ENCODE results near the gene EVI5L.

The EVI5L gene

DNA sequence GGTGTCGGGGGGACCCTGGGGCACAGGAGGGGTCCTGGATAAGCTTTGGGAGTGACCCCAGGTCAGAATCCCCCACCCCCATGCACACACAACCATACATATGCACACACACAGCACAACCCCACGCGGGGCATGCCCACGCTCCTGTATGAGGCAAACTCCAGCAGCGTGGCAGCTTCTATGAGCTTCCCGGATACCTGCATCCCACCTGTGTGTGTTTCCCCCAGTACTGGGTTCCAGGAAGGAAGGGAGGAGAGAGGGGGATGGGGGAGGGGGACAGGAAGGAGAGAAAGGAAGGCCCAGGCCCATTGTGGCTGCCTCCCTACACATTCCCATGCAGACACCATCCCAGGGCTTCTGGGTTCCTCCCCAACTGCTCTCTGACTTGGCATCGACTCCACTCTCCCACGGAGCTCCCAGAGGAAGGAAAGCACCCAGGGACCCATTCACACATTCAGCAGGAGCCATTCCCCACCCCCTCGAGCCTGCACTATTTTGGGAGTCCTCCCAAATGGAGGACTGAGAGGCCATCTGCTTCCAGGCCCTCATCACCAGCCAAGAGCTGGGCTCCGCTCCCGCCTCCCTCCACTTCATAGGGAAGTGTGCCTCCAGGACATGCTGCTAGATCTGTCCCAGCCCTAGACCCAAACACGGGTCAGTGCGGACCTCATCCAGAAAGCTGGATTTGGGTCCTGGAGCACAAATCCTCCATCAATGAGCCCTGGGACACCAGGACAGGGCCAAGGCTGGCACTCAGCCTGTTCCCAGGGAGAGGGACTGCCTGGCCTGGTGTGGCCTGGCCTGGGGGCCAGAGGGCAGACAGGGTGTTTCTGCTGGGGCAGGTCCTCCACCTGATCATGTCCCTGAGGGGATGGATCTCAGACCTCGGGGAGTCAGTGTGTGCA lies 30.9 kb downstream of the EVI5L start:
- no peak for DNase-seq (ENCODE audit: low read depth in 2 of 2)

DNA sequence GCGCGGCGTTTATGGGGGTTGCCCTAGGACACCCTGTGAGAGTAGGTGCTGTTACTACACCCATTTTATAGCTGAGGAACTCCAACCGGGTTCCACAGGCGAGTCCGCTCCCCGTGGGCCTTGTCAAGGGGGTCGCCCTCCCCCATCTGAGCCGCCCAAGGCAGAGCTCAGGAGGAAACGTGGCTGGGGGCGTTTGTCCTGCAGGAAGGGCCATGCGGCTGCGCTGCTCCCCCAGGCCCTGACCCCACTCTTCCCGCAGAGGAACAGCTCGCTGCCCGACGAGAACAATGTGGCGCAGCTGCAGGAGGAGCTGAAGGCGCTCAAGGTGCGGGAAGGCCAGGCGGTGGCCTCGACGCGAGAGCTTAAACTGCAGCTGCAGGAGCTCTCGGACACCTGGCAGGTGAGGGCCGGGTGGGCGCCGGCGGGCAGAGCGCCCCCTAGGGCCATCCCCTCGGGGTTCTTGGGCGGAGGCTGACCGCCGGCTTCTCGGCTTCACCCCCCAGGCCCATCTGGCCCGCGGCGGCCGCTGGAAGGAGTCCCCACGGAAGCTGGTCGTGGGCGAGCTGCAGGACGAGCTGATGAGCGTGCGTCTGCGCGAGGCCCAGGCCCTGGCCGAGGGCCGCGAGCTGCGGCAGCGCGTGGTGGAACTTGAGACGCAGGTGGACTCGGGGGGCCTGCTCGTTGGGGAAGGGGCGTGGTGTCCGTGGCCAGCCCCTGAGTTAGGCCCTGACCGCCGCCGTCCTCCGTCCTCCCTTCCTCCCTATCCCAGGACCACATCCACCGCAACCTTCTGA lies 31.8 kb downstream of the EVI5L start:
- no peak for DNase-seq (ENCODE audit: low read depth in 2 of 2)

DNA sequence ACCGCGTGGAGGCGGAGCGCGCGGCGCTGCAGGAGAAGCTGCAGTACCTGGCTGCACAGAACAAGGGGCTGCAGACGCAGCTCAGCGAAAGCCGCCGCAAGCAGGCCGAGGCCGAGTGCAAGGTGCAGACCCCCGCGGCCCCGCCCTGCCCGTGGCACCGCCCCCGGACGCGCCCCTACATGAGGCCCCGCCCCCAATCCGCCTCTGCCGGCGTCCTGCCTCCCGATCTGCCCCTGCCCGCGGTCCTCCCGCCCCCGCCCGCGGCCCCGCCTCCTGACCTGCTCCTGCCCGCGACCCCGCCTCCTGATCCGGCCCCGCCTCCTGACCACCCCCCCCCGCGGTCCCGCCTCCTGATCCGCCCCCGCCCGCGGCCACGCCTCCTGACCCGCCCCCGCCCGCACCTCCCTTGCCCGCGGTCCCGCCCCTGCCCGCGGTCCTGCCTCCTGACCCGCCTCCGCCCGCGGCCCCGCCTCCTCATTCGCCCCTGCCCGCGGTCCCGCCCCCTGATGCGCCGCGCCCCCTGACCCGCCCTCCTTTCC lies 32.5 kb downstream of the EVI5L start:
- peak; percentile 23 to 53 for DNase-seq (ENCODE audit: low read depth in 2 of 2)

DNA sequence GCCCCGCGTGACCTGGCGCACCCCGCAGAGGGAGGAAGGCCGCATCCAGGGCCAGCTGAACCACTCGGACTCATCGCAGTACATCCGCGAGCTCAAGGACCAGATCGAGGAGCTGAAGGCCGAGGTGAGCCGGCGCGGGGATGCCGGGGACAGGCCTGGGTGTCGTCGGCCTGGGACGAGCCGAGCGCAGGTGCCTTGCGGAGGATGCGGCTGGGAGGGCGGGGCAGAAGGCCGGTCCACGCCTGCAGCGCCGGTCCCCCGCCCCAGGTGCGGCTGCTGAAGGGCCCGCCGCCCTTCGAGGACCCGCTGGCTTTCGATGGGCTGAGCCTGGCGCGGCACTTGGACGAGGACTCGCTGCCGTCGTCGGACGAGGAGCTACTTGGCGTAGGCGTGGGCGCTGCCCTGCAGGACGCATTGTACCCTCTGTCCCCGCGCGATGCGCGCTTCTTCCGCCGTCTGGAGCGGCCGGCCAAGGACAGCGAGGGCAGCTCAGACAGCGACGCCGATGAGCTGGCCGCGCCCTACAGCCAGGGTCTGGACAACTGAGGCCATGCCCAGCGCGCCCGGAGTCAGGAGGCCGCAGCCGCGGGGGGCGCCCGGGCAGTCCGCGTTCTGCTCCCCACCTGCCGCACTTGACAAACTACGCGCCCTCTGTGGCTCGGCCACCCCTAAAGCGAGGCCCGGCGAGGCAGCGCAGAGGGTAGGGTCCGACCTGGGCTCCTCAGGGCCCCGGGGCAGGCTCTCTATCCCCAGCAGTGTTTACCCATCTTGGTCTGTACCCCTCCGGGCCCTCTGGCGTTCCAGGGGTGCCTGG lies 33.3 kb downstream of the EVI5L start:
- DNase-seq (ENCODE audit: low read depth in 2 of 2), result no peak

DNA sequence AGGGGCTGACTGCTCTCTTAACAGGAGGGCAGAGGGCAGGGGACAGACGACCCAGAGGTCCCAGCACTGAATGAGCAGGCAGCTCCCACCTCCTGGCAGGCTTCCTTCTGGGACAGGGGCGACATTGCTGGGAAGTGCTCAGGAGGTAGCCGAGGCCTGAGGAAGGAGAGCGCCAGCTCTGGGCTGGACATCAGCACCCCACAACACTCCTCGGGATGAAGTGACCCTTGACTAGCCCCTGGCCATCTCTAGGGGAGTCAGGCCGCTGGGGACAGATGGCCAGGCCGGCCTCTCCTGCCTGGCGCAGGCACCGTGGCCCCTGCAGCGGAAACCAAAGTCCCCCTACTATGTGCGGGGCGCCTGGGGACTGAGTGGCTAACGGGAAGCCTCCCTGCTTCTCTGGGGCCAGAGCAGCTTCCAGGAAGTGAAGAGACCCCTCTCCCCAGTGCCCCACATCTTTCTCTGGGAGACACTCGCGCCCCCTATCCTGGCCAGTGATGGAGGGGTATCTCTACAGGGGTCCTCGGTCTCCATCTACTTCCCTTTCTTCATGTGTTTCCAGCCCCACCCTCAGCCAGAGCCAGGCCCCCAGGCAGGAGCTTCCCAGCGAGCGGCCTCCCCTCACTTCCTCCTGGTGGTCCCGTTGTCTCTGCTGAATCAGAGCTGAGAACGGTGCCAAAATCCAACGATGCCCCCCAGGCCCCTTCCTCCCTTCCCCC lies 34.1 kb downstream of the EVI5L start:
- no peak for DNase-seq (ENCODE audit: low read depth in 2 of 2)

DNA sequence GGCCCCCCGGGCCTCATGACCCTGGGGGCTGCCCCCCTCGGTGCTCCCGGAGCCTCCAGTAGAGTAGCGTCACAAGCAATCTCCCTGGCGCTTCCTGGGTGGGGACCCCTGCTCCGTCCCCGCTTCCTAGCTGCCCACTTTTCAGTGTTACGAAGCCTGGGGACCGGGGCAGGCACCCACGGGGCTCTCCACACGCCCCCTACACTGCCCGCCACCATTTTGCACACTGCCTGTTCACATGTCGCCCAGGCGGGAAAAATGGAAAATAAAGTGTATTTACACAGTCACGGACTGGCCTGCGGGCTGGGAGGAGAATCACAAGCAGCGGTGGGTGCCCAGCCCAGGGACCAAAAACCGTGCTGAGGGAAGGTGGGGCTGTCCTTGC lies 34.7 kb downstream of the EVI5L start:
- DNase-seq (ENCODE audit: low read depth in 2 of 2), result no peak

DNA sequence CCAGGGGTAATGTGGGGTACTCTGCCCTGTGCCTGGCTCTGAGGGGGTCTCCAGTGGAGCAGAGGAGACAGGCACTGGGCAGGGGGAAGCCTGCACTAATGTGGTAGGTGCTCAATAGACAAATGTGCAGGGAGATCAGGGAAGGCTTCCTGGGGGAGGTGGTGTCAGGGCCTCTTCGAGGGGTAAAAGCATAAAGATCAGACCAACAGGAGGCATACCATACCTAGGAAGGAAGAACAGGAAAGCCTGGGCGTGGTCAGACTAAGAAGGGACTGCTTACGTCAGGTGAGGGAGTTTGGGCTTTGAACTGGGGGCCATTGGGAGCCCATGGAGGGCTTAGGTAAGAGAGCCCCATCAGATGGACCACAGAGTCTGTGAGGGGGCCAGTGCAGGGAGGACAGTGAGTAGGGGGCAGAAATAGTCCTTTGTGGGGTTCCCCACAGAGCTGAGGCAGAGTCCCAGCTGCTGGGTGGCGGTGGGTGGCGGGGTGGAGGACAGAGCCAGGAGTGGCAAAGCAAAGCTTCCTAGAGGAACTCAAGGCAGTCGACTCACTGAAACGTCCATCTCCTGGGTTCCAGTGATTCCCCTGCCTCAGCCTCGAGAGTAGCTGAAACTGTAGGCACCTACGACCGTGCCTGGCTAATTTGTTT lies 35.4 kb downstream of the EVI5L start:
- no peak for DNase-seq (ENCODE audit: low read depth in 2 of 2)

DNA sequence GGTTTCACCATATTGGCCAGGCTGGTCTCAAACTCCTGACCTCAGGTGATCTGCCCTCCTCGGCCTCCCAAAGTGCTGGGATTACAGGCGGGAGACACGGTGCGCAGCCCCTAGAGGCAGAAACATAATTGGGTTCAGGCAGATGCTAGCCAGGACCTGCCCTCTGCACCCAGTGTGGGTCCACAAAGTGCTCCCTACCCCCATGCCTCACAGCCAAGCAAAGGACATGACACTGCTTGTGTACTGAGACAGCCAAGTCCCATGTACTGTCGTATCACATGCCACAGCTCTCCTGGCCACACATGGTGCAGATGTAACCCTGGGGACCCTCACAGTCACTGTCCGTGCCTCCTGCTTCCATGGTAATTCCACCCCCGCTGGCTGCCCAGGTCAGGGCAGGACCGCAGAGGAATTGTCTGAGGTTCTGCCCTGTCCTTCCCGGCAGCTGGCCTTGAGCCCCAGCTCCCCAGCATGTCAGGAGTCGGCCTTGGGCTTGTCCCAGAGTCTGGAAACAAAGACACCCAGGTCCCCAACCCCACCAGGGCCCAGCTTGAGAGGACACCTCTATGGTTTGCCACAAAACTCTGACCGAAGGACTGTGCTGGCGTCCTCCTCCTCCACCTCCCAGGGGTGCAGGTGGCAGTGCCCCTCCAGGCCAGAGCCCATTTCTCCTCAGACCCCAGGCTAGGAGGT lies 36.5 kb downstream of the EVI5L start:
- no peak for DNase-seq (ENCODE audit: low read depth in 2 of 2)

DNA sequence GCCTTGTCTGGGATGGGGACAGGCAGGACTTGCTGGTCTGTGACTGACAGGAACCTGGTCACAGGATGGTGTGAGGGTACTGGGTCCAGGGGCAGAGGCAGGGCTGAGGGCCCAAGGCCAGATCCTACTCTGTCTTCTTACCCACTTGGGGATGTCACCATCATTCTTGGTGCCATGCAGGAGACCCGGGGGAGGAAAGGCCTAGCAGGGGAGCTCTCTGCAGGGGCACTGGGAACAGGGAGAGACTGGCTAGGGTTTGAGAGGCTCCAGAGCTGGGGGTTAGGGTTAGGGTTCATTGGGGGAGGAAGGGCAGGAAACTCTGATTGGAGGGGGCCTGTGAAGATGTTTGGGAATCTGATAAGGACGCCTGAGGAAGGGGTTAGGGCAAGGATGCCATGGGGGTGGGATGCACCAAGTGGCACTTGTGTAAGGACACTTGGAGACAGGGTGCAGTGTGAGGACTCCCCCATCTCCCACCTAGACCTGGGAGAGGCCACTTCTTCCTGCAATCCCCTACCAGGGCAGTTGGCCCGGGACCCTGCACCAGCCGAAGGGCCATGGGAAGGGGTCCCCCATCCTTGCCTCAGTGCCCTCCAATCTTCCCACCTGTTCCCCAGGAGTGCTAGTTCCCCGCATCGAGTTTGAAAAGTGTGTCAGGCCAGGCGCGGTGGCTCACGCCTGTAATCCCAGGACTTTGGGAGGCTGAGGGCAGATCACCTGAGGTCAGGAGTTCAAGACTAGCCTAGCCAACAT lies 37.2 kb downstream of the EVI5L start:
- DNase-seq (ENCODE audit: low read depth in 2 of 2), result no peak

DNA sequence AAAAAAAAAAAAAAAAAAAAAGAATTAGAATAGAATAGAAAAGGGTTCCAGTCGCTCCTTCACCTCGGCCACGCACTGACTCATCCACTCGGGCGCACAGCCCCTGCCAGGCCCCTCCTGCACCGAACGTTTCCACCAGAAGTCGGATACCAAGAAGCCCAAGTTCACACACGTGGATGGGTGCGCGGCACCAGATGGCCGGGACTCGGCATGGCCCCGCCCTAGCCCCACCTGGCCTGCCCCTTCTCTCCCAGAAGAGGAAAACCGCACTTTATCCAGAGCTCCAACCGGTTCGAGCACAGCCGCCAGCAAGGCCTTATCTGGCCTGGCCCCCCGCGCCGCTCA lies 38.3 kb downstream of the EVI5L start:
- DNase-seq (ENCODE audit: low read depth in 2 of 2), result no peak

DNA sequence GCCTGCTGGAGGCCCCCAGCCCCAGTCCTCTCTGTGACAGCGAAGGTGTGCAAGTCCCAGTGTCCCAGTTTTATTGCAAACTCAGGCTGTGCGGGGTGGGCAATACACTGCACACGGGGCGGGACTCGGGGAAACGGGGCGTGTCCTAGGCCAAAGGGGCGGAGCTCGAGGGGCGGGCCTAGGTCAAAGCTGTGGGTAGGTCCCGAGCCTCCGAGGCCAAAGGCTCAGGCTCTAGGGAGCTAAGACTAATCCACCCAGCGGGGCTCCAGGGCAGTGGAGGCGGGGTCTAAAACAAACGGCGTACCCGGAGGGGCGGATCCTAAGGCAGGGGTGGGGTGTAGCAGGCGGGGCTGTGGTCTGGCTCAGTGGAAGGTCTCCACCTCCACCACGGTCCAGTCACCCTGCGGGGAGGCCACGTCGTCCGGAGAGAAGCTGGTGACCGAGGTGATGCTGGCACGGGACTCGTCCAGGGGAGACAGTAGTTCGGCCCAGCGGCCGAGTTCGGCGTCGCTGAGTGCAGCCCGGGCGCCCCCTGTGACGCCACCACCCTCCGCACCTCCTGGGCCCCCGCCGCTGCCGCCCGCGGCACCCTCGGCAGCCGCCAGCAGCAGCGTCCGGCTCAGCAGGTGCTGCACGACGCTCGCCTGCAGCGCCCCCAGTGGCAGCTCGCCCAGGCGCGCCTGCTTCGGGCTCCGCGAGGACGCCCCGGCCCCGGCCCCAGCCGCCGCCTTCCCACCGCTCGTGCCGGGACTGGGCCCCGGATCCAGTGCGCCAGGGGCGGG lies 38.8 kb downstream of the EVI5L start:
- DNase-seq (ENCODE audit: low read depth in 2 of 2), result peak; percentile 48 to 67

DNA sequence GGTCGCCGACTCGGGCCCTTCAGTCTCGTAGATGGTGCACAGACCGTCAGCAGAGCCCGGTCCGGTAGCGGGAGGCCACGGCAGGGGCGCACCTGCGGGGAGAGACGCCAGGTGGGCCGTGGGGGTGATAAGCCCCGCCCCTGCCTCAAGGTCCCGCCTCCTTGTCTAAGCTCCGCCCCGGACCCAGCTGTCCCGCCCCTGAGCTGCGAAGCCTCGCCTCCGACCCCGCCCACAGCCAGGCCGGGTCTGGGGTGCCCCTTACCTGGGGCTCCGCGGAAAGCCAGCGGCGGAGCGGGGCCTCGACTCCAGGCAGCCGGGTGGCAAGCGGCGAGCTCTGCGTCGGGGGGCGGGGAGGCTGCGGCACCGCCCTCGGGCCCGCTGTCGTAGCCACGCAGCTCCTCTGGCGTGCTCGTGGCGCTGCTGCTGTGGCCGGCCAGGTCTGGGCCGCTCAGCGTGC lies 39.5 kb downstream of the EVI5L start:
- DNase-seq (ENCODE audit: low read depth in 2 of 2), result peak; percentile 66 to 70

DNA sequence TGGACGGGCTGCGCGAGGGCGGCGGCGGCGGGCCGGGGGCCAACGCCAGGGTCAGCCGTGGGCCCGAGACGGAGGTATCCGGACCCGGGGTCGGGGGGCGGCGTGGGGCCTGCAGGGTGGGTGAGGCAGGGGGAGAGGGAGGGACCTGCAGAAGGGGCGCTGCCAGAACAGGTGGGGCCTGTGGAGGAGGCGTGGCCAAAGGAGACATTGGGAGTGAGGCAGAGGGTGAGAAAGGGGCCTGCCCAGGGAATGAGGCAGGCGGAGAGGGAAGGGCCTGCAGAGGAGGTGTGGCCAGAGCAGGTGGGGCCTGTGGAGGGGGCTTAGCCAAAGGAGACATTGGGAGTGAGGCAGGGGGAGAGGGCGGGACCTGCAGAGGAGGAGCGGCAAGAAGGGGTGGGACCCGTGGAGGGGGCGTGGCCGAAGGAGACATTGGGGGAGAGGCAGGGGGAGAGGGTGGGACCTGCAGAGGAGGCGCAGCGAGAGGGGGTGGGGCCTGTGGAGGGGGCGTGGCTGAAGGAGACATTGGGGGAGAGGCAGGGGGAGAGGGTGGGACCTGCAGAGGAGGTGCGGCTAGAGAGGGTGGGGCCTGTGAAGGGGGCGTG lies 40.0 kb downstream of the EVI5L start:
- no peak for DNase-seq (ENCODE audit: low read depth in 2 of 2)

DNA sequence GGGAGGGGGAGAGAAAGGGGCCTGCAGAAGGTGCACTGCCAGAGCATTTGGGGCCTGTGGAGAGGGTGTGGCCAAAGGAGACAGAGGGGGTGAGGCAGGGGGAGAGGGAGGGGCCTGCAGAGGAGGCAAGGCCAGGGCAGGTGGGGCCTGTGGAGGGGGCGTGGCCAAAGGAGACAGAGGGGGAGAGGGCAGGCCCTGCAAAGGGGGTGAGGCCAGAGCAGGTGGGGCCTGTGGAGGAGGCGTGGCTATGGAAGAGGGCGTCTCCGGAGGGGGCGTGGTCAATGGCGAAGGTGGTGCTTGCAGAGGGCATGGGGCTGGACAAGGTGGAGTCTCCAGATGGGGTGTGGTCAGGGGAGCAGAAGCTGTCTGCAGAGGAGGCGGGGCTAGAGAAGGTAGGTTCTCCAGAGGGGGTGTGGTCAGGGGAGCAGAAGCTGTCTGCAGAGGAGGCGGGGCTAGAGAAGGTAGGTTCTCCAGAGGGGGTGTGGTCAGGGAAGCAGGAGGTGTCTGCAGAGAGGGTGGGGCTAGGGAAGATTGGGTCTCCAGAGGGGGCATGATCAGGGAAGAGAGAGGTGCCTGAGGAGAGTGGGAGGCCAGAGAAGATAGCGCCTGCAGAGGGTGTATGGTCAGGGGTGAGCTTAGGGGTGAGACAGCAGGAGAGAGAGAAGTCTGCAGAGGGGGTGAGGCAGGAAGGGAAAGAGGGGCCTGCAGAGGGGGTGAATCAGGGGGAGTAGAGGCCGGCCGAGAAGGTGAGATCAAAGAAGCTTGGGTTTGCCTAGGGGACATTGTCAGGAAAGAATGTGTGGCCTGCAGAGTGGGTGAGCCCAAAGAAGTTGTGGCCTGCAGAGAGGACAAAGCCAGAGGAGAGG lies 40.8 kb downstream of the EVI5L start:
- DNase-seq (ENCODE audit: low read depth in 2 of 2), result no peak

DNA sequence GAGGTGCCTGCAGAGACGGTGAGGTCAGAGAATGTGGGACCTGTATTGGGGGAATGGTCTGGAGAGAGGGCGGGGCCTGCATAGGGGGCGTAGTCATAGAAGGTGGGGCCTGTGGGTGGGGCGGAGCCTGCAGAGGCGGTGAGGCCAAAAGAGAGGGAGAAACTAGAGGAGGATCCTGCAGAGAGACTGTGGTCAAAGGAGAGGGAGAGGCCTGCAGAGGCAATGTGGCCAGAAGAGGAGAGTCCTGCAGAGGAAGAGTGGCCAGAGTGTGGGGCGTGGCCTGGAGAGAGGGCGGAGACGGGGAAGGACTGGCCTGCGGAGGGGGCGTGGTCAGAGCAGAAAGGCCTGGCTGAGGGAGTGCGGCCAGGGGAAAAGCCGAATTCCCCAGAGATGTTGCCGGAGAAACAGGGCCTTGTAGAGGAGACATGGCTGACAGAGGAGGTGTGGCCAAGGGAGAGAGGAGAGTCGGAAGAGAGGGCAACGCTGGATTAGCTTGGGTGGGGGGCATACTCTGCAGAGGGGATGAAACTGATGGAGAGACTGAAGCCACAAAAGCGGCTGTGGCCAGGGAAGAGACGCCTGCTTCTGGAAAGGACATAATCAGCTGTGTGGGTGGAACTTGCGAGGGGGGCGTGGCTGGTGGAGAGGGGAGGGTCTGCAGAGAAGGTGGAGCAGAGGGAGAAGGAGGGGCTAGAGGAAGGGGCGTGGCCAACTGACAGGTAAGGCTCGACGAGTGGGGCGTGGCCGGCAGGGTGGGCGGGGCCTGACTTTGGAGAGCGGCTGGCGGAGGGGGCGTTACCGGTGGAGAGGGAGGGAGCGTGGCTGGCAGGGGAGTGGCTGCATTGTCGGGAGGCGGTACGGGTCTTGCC lies 41.7 kb downstream of the EVI5L start:
- peak; percentile 41 to 62 for DNase-seq (ENCODE audit: low read depth in 2 of 2)
